A204.1 (cell line): ENCODE data around the gene PKIG.

ENCODE experiments used
- FAIRE-seq: peaks from 2 replicates; lab custom pipeline; 2012; peaks lifted over from hg19 to GRCh38; lab: Jason Lieb, UNC

Gene PKIG

GRCh38 chr20:44664131-44664530 is 81.8 kb downstream of the PKIG start:
- no peak for FAIRE-seq

- no peak for FAIRE-seq
Measured at GRCh38 chr20:44666066-44666465, 83.7 kb downstream of the PKIG start.
